Muscle layer of duodenum (tissue), 2 donors: ENCODE results near the gene CBFB.
"Not testable (repeated sequence)": the region's sequence is repeated elsewhere in the genome, so short reads cannot be mapped to it uniquely, and the experiment has no call there.

Source experiments
- H3K27ac ChIP-seq: one replicate; pipeline ENCODE4 v1.7.0; 2013; ENCODE audit warnings: mild to moderate bottlenecking, low read length
- H3K27me3 ChIP-seq: one replicate; pipeline ENCODE4 v1.7.0; 2013; ENCODE audit warnings: low read depth, mild to moderate bottlenecking, control low read depth, low read length
- H3K36me3 ChIP-seq, 2 donors: one replicate each; pipeline ENCODE4 v1.7.0; 2013; ENCODE audit warnings: low read length in 2 of 2, control low read depth in 1 of 2, mild to moderate bottlenecking in 1 of 2; ENCODE audit not compliant: insufficient read depth in 2 of 2, control insufficient read depth in 1 of 2
- H3K4me1 ChIP-seq, 2 donors: one replicate each; pipeline ENCODE4 v1.7.0; 2013; ENCODE audit warnings: low read length in 2 of 2, mild to moderate bottlenecking in 2 of 2, control low read depth in 1 of 2, moderate library complexity in 1 of 2; ENCODE audit not compliant: insufficient read depth in 2 of 2, control insufficient read depth in 1 of 2
- H3K4me3 ChIP-seq, 2 donors: one replicate each; pipeline ENCODE4 v1.7.0; 2013; ENCODE audit warnings: low read length in 2 of 2, low read depth in 1 of 2, mild to moderate bottlenecking in 1 of 2
- H3K9me3 ChIP-seq, 2 donors: one replicate each; pipeline ENCODE4 v1.7.0; 2013; ENCODE audit warnings: low read length in 2 of 2, control low read depth in 1 of 2, mild to moderate bottlenecking in 1 of 2; ENCODE audit not compliant: control insufficient read depth in 1 of 2
- donor health status: healthy.

CBFB gene

DNA sequence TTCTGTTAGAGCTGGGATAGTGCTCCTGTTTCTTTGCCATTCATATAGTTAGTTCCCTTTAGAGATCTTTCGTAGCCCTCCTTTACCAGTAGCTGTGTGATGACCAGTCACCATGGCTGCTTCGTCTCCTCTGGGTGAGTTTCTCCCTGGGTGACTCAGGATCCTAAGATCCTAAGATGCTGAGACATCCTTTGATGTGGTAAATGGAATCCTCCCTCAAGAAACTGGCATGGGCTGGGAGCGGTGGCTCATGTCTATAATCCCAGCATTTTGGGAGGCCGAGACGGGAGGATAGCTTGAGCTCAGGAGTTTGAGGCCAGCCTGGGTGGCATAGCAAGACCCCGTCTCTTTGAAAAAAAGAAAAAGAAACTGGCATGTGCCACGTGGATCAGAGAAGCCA is 86.7 kb downstream of the CBFB start:
- peaks cover 4 to 8% of the 10 kb centered on the region in 2 donors for H3K36me3 ChIP-seq

DNA sequence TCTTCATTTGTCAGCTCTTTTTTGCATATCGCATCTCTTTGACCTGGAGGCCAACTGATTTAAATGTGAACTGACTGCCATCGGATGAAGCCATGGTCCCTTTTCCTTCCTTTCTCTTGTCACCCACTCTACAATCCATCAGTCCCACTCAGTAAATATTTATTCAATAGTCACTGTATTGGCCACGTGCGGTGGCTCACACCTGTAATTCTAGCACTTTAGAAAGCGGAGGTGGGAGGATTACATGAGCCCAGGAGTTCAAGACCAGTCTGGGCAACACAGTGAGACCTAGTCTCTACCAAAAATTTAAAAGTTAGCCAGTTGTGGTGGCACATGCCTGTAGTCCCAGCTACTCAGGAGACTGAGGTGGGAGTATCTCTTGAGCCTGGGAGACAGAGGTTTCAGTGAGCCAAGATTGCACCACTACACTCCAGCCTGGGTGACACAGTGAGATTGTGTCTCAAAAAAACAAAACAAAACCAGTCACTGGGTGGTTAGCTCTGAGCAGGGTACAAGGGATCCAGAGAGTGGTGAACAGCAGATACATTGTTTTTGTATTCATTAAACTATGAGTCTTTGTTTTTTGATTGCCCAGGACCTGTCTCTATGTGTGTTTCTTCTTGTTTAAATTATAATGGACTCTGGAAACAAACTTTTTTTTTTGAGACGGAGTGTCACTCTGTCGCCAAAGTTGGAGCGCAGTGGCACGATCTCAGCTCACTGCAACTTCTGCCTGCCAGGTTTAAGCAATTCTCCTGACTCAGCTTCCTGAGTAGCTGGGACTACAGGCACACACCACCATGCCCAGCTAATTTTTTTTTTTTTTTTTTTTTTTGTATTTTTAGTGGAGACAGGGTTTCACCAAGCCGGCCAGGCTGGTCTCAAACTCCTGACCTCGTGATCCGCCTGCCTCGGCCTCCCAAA is 87.7 kb downstream of the CBFB start:
- no peak overlapping the region for H3K4me3 ChIP-seq
- no peaks in the 10 kb centered on the region for H3K27me3 ChIP-seq
- H3K27ac ChIP-seq = no peak overlapping the region
- no peaks in the 10 kb centered on the region for H3K9me3 ChIP-seq
- H3K36me3 ChIP-seq = peaks cover 8 to 11% of the 10 kb centered on the region in 2 donors
- H3K4me1 ChIP-seq = peaks cover 0 to 6% of the 10 kb centered on the region in 2 donors

More for the DNA sequence above, 86.7 kb downstream of the CBFB start:
- peaks cover 5 to 16% of the 10 kb centered on the region in 2 donors for H3K4me1 ChIP-seq
- H3K4me3 ChIP-seq = no peak overlapping the region
- no peaks in the 10 kb centered on the region for H3K9me3 ChIP-seq
- no peak overlapping the region for H3K27ac ChIP-seq
- no peaks in the 10 kb centered on the region for H3K27me3 ChIP-seq

GRCh38 chr16:67117716-67118115 is 88.8 kb downstream of the CBFB start:
- Histone ChIP-seq H3K36me3 (peaks cover 15 to 20% of the 10 kb centered on the region in 2 donors), H3K9me3 (no peaks in the 10 kb centered on the region), H3K4me1 (no peaks in the 10 kb centered on the region), H3K4me3 (no peak overlapping the region), H3K27me3 (no peaks in the 10 kb centered on the region), H3K27ac (no peak overlapping the region)

- no peaks in the 10 kb centered on the region for H3K9me3 ChIP-seq
- H3K4me3 ChIP-seq = no peak overlapping the region
- H3K27ac ChIP-seq = no peak overlapping the region
- no peaks in the 10 kb centered on the region for H3K27me3 ChIP-seq
- peaks cover 20 to 37% of the 10 kb centered on the region in 2 donors for H3K36me3 ChIP-seq
- H3K4me1 ChIP-seq = no peaks in the 10 kb centered on the region
Measured at GRCh38 chr16:67120025-67120424, 91.1 kb downstream of the CBFB start.

- H3K27me3 ChIP-seq = not testable (repeated sequence)
- peaks cover 22 to 51% of the 10 kb centered on the region in 2 donors for H3K36me3 ChIP-seq
Measured at GRCh38 chr16:67122799-67123198, 93.8 kb downstream of the CBFB start.

DNA sequence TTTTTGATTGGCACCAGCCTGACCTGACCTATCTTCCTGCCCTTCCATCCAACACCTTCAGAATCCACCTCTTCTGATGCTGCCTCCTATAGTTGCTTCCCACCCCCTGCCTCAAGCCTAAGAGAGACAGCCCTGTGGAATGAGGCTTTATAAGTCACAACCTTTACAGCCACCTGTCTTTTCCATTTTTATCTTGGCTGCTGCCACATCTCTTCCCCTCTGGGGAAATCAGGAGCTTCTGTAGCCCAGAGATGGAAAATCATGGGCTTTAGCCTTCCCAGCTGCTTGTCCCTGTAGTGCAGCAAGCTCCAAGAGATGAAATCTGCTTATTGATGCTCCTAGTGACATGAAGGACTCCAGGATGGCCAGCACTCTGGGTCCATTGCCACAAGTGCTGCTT is 99.5 kb downstream of the CBFB start:
- H3K4me1 ChIP-seq = no peaks in the 10 kb centered on the region
- H3K27me3 ChIP-seq = no peaks in the 10 kb centered on the region
- no peak overlapping the region for H3K27ac ChIP-seq
- no peaks in the 10 kb centered on the region for H3K9me3 ChIP-seq
- H3K4me3 ChIP-seq = no peak overlapping the region
- H3K36me3 ChIP-seq = peaks cover 40 to 57% of the 10 kb centered on the region in 2 donors

More at GRCh38 chr16:67122799-67123198, 93.8 kb downstream of the CBFB start:
- H3K27ac ChIP-seq, H3K9me3 ChIP-seq, H3K4me3 ChIP-seq, H3K4me1 ChIP-seq: not testable (repeated sequence)

DNA sequence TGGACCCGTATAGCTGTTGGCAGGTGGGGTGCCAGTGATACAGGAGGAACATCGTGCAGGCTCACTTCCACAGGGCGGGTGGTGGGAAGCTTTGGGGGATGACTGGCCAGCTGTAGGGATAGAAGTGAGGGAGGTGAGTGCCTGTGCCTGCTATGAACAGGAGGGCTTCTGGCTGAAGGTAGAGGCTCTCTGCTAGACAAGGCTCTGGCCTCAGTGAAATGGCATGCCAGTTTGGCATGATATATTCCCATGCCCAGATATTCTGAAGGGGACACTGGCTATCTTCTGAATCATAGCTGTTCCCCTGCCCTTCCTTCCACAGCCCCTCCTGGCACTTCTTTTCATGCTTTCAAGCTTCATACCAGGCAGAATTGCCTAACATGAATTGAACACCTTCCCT is 99.9 kb downstream of the CBFB start:
- H3K9me3 ChIP-seq = no peaks in the 10 kb centered on the region
- H3K4me3 ChIP-seq = no peak overlapping the region
- no peak overlapping the region for H3K27ac ChIP-seq
- no peaks in the 10 kb centered on the region for H3K4me1 ChIP-seq
- peaks cover 40 to 56% of the 10 kb centered on the region in 2 donors for H3K36me3 ChIP-seq
- H3K27me3 ChIP-seq = no peaks in the 10 kb centered on the region

DNA sequence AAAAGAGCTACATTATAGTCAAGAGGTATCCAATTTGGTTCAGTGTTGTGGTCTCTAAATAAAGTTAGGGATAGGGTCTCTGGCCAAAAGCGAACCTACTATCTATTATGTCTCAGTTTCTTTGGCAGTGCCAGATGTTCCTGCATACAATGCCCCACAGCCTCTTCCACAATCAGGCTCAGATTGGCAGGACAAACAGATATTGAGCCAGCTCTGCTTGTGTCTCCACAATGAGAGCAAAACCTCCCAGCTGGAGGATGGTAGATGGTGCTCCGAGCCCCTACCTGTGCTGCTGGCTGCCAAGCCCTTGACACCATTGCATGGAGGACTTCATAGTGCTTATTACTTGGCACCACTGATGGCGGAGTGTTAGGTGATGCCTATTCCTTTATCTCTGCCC is 100.5 kb downstream of the CBFB start:
- no peaks in the 10 kb centered on the region for H3K4me1 ChIP-seq
- no peak overlapping the region for H3K4me3 ChIP-seq
- no peaks in the 10 kb centered on the region for H3K9me3 ChIP-seq
- H3K36me3 ChIP-seq = peaks cover 40 to 57% of the 10 kb centered on the region in 2 donors
- H3K27me3 ChIP-seq = no peaks in the 10 kb centered on the region
- H3K27ac ChIP-seq = no peak overlapping the region

DNA sequence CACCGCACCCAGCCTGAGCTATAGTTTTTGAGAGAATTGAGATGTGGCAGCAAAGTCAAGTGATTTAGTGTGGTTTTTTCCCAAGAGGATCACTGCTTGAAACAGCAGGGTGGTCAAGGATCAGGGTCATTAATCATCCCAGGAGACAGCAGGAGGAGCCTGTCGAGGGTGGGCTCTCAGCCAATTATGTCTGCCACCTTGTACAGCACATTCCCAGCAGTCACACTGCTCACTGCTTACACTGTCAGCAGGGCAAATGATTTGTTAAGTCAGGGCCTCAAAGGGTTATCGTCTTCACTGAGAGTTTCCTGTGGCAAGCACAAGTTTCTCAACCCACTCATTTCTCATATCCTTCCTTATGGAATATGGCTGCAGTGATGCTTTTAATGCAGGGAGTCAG is 108.7 kb downstream of the CBFB start:
- Histone ChIP-seq H3K27me3 (no peaks in the 10 kb centered on the region), H3K4me1 (no peaks in the 10 kb centered on the region), H3K4me3 (no peak overlapping the region), H3K27ac (no peak overlapping the region), H3K36me3 (peaks cover 62 to 89% of the 10 kb centered on the region in 2 donors), H3K9me3 (no peaks in the 10 kb centered on the region)

GRCh38 chr16:67141391-67141790 is 112.4 kb downstream of the CBFB start:
- Histone ChIP-seq H3K4me3 (no peak overlapping the region), H3K27ac (no peak overlapping the region), H3K36me3 (peaks cover 70 to 91% of the 10 kb centered on the region in 2 donors)

DNA sequence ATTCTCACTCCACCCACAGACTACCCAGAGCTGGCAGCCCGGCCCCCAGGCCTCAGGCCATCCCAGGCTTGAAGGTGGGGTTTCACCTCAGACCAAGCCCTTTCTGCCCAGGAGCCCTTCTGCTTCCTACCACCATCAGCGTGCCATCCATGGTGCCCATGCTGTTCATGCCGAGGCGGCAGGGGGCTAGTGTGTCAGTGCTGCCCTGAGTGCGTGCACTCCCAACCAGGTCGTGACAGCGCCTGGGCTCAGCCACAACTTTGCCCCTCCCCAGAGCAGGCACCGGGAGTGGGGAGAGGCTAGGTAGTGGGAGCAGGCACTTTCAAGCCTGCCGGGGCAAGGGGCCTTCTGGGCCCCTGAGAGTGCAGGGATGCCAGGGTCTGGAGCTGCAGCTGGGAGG is 113.4 kb downstream of the CBFB start:
- Histone ChIP-seq H3K27ac (no peak overlapping the region), H3K4me3 (no peak overlapping the region), H3K27me3 (no peaks in the 10 kb centered on the region), H3K9me3 (no peaks in the 10 kb centered on the region), H3K36me3 (peaks cover 78 to 91% of the 10 kb centered on the region in 2 donors), H3K4me1 (no peaks in the 10 kb centered on the region)

More at GRCh38 chr16:67141391-67141790, 112.4 kb downstream of the CBFB start:
- Histone ChIP-seq H3K4me1 (no peaks in the 10 kb centered on the region), H3K27me3 (no peaks in the 10 kb centered on the region), H3K9me3 (no peaks in the 10 kb centered on the region)
